GM12878 (cell line): ENCODE data around the gene SLC35E1. TPM values are rescaled to one million over a fixed set of nuclear protein-coding genes. Genes with fewer than 3 reads are reported as not detected.

Experiments used
- BCL11A ChIP-seq: IDR thresholded peaks from 2 replicates; pipeline ENCODE4 v1.6.1; 2011; ENCODE audit warnings: low read depth, low read length
- ELK1 ChIP-seq: IDR thresholded peaks from 2 replicates; pipeline ENCODE4 v1.6.1; 2012; ENCODE audit warnings: low read depth, low read length, improper control_type of control experiment
- HCFC1 ChIP-seq: fragments of 150-350 bp; IDR thresholded peaks from 2 replicates; pipeline ENCODE4 v1.6.1; 2014; ENCODE audit warnings: low read length
- IKZF2 ChIP-seq, 2 experiments: fragments of 450-650 bp; IDR thresholded peaks; 2 replicates each; pipeline ENCODE4 v1.6.1; 2017; ENCODE audit warnings: mild to moderate bottlenecking in 2 of 2, moderate library complexity in 2 of 2
- NKRF ChIP-seq: fragments of 450-650 bp; conservative IDR thresholded peaks from 2 replicates; pipeline ENCODE4 v1.6.1; 2017; ENCODE audit warnings: mild to moderate bottlenecking, moderate library complexity
- PBX3 ChIP-seq: IDR thresholded peaks from 2 replicates; pipeline ENCODE4 v1.6.1; 2011; ENCODE audit warnings: mild to moderate bottlenecking, low read depth, low read length, moderate library complexity; ENCODE audit not compliant: insufficient replicate concordance
- PKNOX1 ChIP-seq: fragments of 450-650 bp; IDR thresholded peaks from 2 replicates; pipeline ENCODE4 v1.6.1; 2016; ENCODE audit warnings: mild to moderate bottlenecking
- PML ChIP-seq: IDR thresholded peaks from 2 replicates; pipeline ENCODE4 v1.6.1; 2012; ENCODE audit warnings: low read length, inconsistent platforms
- POU2F2 ChIP-seq: IDR thresholded peaks from 3 replicates; pipeline ENCODE4 v1.6.1; 2011; ENCODE audit warnings: low read depth, mild to moderate bottlenecking, low read length, borderline replicate concordance
- RAD21 ChIP-seq: IDR thresholded peaks from 2 replicates; pipeline ENCODE4 v1.6.1; 2011; ENCODE audit warnings: mild to moderate bottlenecking, low read depth, low read length, moderate library complexity; ENCODE audit not compliant: insufficient read depth
- RAD51 ChIP-seq: fragments of 450-650 bp; IDR thresholded peaks from 2 replicates; pipeline ENCODE4 v1.6.1; 2016; ENCODE audit warnings: moderate library complexity, mild to moderate bottlenecking, inconsistent platforms
- REST ChIP-seq: IDR thresholded peaks from 2 replicates; pipeline ENCODE4 v1.6.1; 2012; ENCODE audit warnings: mild to moderate bottlenecking, low read depth, low read length
- RUNX3 ChIP-seq: IDR thresholded peaks from 2 replicates; pipeline ENCODE4 v1.6.1; 2012; ENCODE audit warnings: low read length, inconsistent platforms
- SP1 ChIP-seq: IDR thresholded peaks from one replicate; pipeline ENCODE4 v1.6.1; 2011; ENCODE audit warnings: low read depth, low read length
- SREBF2 ChIP-seq: IDR thresholded peaks from 2 replicates; pipeline ENCODE4 v1.6.1; 2012; ENCODE audit warnings: mild to moderate bottlenecking, low read length
- SUPT20H ChIP-seq: IDR thresholded peaks from 2 replicates; pipeline ENCODE4 v1.6.1; 2011; ENCODE audit warnings: low read depth, mild to moderate bottlenecking, low read length, moderate library complexity, borderline replicate concordance; ENCODE audit not compliant: control insufficient read depth
- ZNF592 ChIP-seq: fragments of 450-650 bp; IDR thresholded peaks from 2 replicates; pipeline ENCODE4 v1.6.1; 2017; ENCODE audit warnings: mild to moderate bottlenecking, moderate library complexity
- polyA plus RNA-seq, 11 experiments: library from polyadenylated mRNA; depleted of rRNA in 4 of 11; unstranded in 6 of 11; stranded (reverse) in 5 of 11; fragments of >200 nt; fragmentation: Nextera tagmentation in 4 of 11; fragmentation: Illumina TruSeq in 1 of 11; extraction: Ambion mirVana in 4 of 11; extraction: Trizol in 1 of 11; gene quantifications; 1 replicate in 1 of 11; 2 replicates in 10 of 11; pipeline versions ENCODE4 v1.2.1 to v1.2.3, GENCODE V29; 2011 to 2016; ENCODE audit warnings: inconsistent platforms in 2 of 11, missing spikeins in 2 of 11, low read depth in 1 of 11
- total RNA-seq, 4 experiments: library from RNA; depleted of rRNA in 3 of 4; stranded (reverse); fragments of >200 nt in 3 of 4; fragmentation: Illumina TruSeq in 1 of 4; extraction: Trizol in 1 of 4; gene quantifications; 2 replicates each; pipeline versions ENCODE4 v1.2.1 to v1.2.3, GENCODE V29; 2013 to 2021

SLC35E1 gene
- total and polyA plus RNA-seq, 10 of the 15 experiments (the other 5 are each of a cell fraction or from before 2014, with no cell fraction given) = 11.3 to 37.7 (median 22.1) TPM

- TF ChIP-seq PBX3 (peak; percentile 49), PML (no peak), REST (no peak), SREBF2 (no peak), RUNX3 (no peak), PKNOX1 (peak; percentile 59), RAD21 (peak; percentile 47), IKZF2 (IDR thresholded peaks at IDR 0.05) (no peak), HCFC1 (no peak), SUPT20H (no peak), ZNF592 (no peak), ELK1 (no peak), SP1 (no peak), NKRF (no peak), RAD51 (no peak), POU2F2 (no peak), BCL11A (no peak)
Observed at GRCh38 chr19:16527971-16528521, 44.2 kb downstream of the SLC35E1 start (continued).
